ENCODE results near the gene SPATA20.

The SPATA20 gene

DNA sequence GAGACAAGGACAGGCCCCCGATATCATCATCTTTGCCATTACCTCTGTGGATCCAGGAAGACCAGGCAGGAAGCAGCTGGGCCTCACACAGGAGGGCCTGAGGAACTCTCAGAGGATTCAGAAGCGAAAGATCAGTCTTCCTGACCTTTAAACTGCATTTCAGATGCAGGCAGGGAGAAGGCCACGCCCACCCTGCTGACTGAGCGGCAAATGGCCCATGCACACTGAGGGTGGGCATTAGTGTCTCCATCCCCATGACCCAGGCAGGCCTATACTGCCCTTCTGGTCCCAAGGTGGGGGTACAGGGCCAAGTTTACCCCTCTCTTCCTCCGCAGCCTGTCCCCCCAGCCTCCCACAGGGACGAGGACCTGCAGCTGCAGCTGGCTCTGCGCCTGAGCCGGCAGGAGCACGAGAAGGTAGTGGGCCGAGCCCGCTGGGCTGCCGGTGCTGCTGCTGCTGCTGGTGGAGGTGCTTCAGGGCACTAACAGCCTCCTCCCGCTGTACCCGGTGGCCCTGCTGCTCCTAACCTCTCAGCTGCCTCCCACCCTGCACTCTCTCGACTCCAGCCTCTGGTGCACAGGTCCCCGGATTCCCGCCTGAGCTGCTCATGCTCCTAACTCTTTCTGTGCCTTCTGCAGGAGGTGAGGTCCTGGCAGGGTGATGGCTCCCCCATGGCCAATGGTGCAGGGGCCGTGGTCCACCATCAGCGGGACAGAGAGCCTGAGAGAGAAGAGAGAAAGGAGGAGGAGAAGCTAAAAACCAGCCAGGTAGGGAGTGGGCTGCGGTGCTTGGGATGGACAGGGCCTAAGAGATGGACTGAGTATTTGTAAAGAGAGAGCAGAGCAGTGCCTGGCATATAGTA is 8.2 kb upstream of the SPATA20 start:
- TF ChIP-seq TAF1 (IDR thresholded peaks at IDR 0.05; ENCODE audit: borderline replicate concordance, insufficient read depth, low read length) (no peak), SIN3A (IDR thresholded peaks at IDR 0.05; ENCODE audit: borderline replicate concordance, insufficient read depth, low read length) (no peak), POLR2AphosphoS5 (IDR thresholded peaks at IDR 0.05; ENCODE audit: low read depth, low read length) (no peak), FOXP2 (optimal IDR thresholded peaks at IDR 0.05; ENCODE audit: borderline replicate concordance, extremely low read depth, extremely low read length, insufficient read depth) (no peak)
- TF ChIP-seq, protein P1, sequence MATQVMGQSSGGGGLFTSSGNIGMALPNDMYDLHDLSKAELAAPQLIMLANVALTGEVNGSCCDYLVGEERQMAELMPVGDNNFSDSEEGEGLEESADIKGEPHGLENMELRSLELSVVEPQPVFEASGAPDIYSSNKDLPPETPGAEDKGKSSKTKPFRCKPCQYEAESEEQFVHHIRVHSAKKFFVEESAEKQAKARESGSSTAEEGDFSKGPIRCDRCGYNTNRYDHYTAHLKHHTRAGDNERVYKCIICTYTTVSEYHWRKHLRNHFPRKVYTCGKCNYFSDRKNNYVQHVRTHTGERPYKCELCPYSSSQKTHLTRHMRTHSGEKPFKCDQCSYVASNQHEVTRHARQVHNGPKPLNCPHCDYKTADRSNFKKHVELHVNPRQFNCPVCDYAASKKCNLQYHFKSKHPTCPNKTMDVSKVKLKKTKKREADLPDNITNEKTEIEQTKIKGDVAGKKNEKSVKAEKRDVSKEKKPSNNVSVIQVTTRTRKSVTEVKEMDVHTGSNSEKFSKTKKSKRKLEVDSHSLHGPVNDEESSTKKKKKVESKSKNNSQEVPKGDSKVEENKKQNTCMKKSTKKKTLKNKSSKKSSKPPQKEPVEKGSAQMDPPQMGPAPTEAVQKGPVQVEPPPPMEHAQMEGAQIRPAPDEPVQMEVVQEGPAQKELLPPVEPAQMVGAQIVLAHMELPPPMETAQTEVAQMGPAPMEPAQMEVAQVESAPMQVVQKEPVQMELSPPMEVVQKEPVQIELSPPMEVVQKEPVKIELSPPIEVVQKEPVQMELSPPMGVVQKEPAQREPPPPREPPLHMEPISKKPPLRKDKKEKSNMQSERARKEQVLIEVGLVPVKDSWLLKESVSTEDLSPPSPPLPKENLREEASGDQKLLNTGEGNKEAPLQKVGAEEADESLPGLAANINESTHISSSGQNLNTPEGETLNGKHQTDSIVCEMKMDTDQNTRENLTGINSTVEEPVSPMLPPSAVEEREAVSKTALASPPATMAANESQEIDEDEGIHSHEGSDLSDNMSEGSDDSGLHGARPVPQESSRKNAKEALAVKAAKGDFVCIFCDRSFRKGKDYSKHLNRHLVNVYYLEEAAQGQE (IDR thresholded peaks at IDR 0.05; ENCODE audit: insufficient read depth in 1 of 2, low read depth in 2 of 2, low read length in 2 of 2) = no peak

DNA sequence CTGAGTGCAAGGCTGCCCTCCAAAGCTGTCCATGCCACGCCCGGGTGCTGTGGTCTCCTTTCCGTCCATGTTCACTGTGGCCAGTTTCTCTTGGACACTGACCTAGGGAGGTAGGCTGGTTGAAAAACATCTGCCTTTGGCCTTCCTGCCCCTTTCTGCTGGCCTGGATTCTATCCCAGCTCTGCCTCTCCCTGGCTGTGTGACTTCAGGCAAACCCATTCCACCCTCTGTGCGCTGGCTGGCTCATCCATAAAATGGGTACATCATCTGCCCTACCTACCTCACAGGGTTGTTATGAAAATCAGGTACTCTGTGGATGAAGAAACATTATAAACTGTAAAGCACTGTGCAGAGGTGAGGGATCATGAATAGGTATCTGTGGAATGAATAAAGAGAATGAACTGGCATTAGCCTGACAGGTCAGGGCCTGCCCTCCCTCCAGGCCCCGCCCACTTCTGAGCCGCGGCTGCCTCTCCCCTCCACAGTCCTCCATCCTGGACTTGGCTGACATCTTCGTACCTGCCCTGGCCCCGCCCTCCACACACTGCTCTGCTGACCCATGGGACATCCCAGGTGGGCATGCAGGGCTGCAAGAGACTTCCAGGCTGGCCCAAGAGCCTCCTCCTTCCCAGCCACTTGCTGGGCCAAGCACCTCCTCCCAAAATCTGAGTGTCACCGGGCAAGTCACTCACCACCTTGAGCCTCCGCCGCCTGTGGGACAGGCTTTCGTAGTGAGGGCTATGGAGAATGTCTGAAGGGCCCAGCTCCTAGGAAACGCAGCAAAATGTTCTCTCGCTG is 7.0 kb upstream of the SPATA20 start:
- TF ChIP-seq POLR2AphosphoS5 (IDR thresholded peaks at IDR 0.05; ENCODE audit: low read depth, low read length) (no peak), SIN3A (IDR thresholded peaks at IDR 0.05; ENCODE audit: borderline replicate concordance, insufficient read depth, low read length) (no peak), FOXP2 (optimal IDR thresholded peaks at IDR 0.05; ENCODE audit: borderline replicate concordance, extremely low read depth, extremely low read length, insufficient read depth) (no peak), TAF1 (IDR thresholded peaks at IDR 0.05; ENCODE audit: borderline replicate concordance, insufficient read depth, low read length) (no peak)
- TF ChIP-seq, protein P1 (IDR thresholded peaks at IDR 0.05; ENCODE audit: insufficient read depth in 1 of 2, low read depth in 2 of 2, low read length in 2 of 2) = no peak

DNA sequence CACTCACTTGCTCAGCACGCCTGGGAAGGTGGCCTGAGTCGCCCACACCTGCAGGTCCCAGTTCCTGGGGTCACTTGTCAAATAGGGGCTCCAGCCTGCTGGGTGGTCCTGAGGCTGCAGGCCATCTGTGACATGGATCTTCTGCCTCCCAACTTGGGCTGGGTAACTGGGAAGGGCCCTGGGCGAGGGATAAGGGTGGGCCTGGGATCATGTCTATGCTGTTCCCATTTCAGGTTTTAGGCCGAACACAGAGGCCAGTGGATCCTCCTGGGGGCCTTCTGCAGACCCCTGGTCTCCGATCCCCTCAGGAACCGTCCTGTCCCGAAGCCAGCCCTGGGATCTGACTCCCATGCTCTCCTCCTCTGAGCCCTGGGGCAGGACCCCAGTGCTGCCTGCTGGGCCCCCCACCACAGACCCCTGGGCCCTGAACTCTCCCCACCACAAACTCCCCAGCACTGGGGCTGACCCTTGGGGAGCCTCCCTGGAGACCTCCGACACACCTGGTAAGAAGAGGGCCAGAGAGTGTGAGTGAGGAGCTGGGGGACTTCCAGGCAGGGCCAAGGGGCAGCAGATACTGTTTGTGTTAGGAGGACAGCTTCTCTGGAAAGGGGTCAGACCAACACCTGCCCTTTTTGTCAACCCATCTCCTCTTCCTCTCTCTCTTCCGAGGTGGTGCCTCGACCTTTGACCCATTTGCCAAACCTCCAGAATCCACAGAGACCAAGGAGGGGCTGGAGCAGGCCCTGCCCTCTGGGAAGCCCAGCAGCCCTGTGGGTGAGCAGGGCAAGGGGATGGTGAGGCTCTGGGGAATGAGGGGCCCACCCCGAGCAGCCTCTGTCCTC is 6.2 kb upstream of the SPATA20 start:
- TF ChIP-seq TAF1 (IDR thresholded peaks at IDR 0.05; ENCODE audit: borderline replicate concordance, insufficient read depth, low read length) = no peak
- TF ChIP-seq POLR2AphosphoS5 (IDR thresholded peaks at IDR 0.05; ENCODE audit: low read depth, low read length) = no peak
- TF ChIP-seq, protein P1 (IDR thresholded peaks at IDR 0.05; ENCODE audit: insufficient read depth in 1 of 2, low read depth in 2 of 2, low read length in 2 of 2) = no peak
- no peak for TF ChIP-seq FOXP2 (optimal IDR thresholded peaks at IDR 0.05; ENCODE audit: borderline replicate concordance, extremely low read depth, extremely low read length, insufficient read depth)
- no peak for TF ChIP-seq SIN3A (IDR thresholded peaks at IDR 0.05; ENCODE audit: borderline replicate concordance, insufficient read depth, low read length)

DNA sequence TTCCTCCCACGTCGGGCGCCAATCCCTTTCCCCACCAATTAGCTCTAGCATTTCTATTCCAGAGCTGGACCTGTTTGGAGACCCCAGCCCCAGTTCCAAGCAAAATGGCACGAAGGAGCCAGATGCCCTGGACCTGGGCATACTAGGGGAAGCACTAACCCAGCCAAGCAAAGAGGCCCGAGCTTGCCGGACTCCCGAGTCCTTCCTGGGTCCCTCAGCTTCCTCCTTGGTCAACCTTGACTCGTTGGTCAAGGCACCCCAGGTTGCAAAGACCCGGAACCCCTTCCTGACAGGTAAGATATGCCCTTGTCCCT is 5.6 kb upstream of the SPATA20 start:
- TF ChIP-seq FOXP2 (optimal IDR thresholded peaks at IDR 0.05; ENCODE audit: borderline replicate concordance, extremely low read depth, extremely low read length, insufficient read depth) (no peak), TAF1 (IDR thresholded peaks at IDR 0.05; ENCODE audit: borderline replicate concordance, insufficient read depth, low read length) (no peak), SIN3A (IDR thresholded peaks at IDR 0.05; ENCODE audit: borderline replicate concordance, insufficient read depth, low read length) (no peak), POLR2AphosphoS5 (IDR thresholded peaks at IDR 0.05; ENCODE audit: low read depth, low read length) (no peak)
- TF ChIP-seq, protein P1 (IDR thresholded peaks at IDR 0.05; ENCODE audit: insufficient read depth in 1 of 2, low read depth in 2 of 2, low read length in 2 of 2) = no peak
